NCI-H2029 (cell line): ENCODE results near the gene RUFY2.
"Not testable (repeated sequence)": the region's sequence is repeated elsewhere in the genome, so short reads cannot be mapped to it uniquely, and the experiment has no call there.

Source experiments
- DNase-seq: peaks from one replicate; lab custom pipeline; 2025; lab: John Stamatoyannopoulos, UW

The RUFY2 gene, protein sequence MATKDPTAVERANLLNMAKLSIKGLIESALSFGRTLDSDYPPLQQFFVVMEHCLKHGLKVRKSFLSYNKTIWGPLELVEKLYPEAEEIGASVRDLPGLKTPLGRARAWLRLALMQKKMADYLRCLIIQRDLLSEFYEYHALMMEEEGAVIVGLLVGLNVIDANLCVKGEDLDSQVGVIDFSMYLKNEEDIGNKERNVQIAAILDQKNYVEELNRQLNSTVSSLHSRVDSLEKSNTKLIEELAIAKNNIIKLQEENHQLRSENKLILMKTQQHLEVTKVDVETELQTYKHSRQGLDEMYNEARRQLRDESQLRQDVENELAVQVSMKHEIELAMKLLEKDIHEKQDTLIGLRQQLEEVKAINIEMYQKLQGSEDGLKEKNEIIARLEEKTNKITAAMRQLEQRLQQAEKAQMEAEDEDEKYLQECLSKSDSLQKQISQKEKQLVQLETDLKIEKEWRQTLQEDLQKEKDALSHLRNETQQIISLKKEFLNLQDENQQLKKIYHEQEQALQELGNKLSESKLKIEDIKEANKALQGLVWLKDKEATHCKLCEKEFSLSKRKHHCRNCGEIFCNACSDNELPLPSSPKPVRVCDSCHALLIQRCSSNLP

DNA sequence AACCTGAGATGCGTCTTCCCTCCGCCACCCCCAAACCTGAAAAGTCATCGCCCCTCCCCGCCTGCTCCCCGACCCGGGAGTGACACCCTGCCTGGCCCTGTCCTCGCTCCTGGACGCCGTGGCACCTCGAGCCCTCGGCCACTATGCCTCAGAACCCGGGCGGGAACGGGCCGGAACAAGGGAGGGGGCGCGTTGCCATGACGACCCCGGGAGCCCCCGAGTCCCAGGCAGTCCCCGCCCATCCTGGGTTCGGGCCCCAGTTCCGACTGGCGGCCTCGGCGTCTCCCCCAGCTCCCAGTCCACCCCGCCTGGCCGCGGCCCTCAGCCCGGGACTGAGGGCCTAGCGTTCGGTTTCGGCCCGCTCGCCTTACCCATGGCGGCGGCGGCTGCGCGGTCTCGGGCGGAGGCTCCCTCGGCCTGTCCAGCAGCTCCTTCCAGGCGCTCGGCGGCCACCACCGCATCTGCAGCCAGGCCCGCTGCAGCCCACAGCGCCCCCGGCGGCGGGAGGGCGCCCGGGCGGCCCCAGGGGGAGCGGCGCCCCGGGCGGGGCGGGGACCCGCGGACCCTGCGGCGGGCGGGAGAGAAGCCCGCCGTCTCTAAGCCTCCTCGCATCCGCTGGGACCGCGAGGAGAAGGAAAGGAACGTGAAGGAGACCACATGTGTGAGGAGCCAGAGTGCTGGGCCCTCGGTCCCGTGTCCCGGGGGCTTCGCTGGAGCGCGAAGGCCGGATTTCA lies at the start of gene RUFY2:
TSS of gene RUFY2 (minus strand) at position 463 of the 734 bp plus-strand sequence. CDS start at position 375, 88 bp downstream.
- peak; percentile 21 for DNase-seq

DNA sequence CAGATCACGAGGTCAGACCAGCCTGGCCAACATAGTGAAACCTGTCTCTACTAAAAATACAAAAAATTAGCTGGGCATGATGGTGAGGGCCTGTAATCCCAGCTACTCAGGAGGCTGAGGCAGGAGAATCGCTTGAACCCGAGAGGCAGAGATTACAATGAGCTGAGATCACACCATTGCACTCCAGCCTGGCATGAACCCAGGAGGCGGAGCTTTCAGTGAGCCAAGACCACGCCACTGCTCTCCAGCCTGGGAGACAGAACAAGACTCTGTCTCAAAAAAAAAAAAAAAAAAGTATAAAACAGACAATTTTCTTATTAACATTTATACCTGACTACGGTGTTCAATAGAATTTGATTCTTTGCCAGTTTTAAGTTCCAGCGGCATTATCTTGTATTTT lies 42.6 kb upstream of the RUFY2 start:
- not testable (repeated sequence) for DNase-seq

DNA sequence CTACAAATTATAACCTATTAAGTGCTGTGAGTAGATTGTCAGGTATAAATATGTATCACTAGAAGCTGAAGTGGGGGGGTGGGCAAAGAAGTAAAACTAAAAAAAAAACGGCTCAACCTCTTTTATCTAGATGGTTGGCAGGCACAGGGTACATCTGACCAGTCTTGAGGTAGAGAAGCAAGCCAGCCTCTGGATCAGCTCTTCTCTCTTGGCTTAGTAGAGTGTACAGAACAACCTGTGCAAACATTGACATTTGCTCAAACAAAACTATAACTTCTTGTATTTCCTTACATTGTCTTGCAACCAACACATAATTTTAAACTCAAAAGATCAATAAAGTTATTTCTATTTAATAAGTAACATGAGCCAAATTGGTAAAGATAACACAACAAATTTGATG lies 39.1 kb upstream of the RUFY2 start:
- DNase-seq = no peak

DNA sequence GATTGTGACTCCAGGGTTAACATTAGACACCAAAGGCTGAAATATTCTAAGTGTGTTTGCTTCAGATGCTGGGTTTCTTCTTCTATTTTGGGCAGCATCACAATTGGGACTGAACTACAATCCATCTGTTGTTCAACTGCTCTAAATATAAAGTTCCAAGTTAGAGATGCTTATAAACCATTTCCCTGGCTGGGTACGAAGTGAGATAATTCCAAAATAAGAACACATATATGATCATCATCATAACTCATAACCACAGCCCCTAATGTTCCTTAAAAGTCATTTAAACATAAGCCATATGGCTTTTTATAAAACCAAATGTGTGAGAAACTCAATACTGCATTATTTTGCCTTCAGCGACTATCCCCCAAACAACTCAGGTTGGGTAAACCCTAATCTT lies 35.9 kb upstream of the RUFY2 start:
- no peak for DNase-seq

DNA sequence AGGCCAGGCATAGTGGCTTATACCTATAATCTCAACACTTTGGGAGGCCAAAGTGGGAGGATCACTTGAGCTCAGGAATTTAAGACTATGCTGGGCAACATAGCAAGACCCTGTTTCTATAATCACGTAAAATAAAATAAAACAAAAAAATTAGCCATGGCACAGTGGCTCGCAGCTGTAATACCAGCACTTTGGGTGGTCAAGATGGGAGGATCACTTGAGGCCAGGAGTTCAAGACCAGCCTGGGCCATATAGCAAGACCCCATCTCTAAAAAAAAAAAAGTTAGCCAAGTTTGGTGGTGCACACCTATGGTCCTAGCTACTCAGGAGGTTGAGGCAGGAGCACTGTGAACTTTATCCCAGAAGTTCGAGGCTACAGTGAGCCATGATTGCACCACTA lies 33.8 kb upstream of the RUFY2 start:
- no peak for DNase-seq

DNA sequence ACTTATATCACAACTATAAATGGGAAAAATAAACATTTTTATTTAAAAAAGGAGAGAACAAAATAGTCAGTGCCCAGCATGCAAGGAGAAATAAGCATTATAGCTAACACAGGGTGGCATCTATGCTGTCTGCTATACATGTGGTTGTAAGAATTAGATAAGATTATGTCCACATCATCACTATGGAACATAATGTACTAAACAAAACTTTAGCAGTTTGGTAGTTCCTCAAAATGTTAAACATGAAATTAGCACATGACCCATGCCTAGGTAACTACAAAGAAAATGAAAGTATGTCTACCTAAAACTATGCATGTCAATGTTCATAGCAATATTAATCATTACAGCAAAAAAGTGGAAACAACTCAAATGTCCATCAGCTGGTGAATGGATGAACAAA lies 28.7 kb upstream of the RUFY2 start:
- no peak for DNase-seq

DNA sequence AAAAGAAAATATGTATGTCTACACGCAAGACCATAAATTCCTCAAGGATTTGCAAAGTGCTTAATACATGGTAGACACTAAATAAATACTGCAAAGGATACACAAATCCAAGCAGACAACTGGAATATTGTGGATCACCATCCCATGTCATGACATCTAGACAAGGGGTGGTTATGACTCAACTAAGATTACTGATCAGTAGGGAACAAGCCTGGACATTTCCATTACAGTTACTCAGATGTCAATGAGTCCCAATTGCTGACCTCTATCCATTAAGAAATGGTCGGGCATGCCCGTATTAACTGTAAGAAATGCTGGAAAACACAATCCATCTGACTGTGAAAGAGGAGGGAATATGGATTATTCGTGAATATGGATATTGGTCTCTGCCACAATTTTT lies 27.6 kb upstream of the RUFY2 start:
- no peak for DNase-seq

DNA sequence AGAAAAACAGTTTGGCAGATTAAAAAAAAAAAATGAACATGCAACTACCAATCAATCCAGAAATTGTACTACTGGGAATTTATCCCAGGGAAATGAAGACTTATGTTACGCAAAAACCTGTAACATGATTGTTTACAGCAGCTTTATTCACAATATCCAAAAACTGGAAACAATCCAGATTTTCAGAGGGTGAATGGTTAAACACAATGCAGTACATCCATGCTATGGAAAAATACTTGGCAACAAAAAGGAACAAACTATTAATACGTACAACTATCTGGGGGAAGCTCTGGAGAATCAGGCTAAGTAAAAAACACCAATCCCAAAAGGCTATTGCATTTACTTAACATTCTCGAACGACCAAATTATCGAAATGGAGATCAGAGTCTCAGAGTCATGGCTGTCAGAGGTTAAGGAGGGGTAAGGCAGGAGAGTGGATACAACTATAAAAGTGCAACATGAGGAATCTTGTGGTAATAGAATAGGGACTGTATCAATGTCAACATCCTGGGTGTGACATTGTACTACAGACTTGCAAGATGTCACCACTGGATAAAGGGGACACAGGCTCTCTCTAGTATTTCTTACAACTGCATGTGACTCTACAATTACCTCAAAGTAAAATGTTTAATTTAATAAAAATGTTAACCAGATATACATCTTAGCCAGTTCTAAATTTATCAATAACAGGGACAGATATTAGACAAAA lies 21.5 kb upstream of the RUFY2 start:
- no peak for DNase-seq

DNA sequence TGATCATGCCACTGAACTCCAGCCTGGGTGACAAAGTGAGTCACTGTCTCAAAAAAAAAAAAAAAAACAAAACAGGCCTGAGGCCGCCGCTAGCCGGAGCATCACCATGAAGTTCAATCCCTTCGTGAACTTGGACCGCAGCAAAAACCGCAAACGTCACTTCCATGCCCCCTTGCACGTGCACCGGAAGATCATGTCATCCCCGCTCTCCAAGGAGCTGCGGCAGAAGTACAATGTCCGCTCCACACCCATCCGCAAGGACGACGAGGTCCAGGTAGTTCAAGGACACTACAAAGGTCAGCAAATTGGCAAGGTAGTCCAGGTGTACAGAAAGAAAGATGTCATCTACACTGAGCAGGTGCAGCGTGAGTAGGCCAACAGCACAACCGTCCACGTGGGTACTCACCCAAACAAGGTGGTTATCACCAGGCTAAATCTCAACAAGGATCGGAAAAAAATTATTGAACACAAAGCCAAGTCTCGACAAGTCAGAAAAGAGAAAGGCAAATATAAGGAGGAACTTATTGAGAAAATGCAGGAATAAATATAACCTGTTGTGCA lies 17.5 kb upstream of the RUFY2 start:
- DNase-seq = no peak

DNA sequence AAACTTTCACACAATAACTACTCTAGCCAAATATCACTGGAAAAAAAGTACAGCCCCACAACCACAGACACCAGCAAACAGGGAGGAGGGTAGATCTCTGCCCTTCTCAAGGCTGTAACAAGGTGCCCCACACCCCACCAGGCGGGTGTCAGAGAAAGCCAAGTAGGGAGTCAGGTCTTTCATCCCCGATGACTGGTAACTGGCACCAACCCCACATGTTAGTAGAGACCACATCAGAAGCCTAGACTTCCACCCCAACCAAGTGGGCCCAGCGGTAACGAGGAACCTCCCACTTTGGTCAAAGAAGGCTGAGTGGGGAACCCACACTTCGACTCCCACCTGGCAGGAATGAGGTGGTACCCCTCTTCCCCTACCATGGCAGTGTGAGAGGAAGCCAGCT lies 16.4 kb upstream of the RUFY2 start:
- DNase-seq = no peak

DNA sequence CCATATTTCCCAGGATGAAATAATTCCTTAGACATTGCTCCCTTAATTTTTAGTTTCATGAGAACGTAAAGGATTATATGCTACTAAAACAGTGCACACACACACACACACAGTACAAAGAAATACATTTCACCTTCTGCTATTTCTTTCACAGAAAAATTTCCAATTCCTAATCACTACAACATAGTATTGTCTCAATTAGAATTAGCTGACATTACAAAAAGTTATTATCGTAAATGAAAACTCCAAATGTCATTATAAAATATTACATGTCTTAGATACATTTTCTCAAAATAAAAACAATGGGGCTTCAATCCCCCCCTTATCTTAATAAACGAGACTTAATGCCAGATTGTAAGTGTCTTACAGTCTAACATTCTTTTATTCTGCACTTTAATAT lies 12.3 kb upstream of the RUFY2 start:
- DNase-seq = no peak

DNA sequence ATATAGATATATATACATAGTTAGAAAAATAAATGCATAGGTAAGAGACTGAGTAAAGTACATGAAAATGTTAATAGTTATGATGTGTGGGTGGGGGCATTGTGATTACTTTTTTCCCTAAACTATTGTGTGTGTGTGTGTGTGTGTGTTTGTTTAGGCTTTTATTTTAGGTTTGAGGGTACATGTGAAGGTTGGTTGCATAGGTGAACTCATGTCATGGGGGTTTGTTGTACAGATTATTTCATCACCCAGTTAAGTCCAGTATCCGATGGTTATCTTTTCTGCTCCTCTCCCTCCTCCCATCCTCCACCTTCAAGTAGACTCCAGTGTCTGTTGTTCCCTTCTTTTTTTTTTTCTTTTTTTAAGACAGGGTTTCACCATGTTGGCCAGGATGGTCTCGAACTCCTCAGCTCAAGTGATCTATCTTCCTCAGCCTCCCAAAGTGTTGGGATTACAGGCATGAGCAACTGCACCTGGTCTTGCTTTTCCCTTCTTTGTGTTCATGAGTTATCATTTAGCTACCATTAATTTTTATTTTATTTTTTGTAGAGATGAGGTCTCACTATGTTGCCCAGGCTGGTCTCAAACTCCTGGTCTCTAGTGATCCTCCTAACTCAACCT lies 1.9 kb upstream of the RUFY2 start:
- no peak for DNase-seq

DNA sequence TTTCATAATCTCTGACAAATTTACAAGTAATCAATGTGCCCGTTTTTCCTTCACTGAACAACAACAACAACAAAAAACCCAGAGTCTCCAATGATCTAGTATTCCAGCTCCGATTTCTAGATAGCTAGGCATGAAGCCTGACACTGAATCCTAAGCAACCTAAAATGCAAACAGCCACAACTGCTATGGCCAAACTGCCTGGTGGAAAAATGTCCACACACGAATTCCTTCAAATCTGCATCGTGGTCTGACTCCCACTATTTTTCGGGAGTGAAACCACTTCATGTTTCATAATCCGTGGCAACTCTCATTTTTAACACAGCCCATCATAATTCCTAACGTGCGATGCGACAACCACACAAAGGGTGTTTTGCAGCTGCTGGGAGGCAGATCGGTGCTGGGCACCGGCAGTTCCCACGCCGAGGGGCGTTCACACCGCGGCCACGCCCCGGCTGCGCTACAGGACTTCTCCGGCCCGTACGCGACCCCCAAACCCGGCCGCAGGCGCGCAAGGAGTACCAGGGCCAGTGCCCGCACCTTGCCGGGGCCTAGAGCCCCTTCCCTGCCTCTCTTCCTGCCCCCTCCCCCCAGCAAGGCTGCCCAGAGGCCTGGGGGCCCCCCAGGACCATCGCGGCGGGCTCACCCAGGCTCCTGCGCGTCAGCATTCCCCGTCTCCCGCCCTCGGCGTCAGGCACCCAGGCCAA lies 814 bp downstream of the RUFY2 start:
- DNase-seq = no peak

DNA sequence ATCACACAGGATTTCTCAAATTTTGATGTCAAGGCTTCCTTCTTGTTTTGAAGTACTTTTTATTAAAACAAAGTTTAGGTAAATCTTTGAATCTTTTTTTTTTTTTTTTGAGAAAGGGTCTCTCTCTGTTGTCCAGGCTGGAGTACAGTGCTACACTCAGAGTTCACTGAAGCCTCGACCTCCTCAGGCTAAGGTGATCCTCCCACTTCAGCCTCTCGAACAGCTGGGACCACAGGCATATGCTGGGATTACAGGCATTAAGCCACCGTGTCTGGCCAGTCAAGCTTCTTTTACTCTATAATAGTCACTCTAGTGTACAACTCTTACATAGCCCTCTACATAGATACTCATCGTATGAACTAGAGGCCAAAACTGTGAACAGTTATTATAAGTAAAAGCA lies 3.4 kb downstream of the RUFY2 start:
- DNase-seq = no peak

DNA sequence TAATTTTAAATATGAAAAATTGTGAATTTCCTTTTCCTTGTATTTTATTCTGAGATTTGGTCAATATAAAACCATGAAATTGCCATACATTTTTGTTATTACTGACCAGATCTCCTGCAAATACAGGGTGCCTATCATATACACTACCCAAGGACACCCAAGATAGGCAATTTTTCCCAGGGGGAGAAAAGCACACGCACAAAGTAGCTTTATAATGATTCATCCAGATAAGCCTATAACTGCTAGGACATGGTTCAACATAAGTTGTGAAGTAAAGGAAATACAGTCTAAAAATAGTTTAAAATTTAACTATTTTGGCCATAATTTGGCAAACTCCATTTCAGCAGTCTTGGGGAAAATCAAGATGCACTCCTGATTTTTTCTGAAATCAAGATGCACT lies 4.8 kb downstream of the RUFY2 start:
- no peak for DNase-seq

DNA sequence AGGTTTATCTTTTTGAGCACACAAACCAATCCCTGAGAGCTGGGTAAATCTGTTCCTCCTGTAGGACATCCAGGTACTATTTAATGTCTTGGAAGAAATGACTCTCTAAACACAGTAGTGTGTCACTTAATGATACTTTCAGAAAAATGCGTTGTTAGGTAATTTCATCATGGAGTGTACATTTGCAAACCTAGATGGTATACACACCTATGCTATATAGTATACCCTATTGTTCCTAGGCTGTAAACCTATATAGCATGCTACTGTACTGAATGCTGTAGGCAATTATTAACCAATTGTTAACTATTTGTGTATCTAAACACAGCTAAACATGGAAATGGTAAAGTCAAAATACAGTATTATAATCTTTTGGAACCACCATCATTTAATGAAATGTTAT lies 10.1 kb downstream of the RUFY2 start:
- no peak for DNase-seq

DNA sequence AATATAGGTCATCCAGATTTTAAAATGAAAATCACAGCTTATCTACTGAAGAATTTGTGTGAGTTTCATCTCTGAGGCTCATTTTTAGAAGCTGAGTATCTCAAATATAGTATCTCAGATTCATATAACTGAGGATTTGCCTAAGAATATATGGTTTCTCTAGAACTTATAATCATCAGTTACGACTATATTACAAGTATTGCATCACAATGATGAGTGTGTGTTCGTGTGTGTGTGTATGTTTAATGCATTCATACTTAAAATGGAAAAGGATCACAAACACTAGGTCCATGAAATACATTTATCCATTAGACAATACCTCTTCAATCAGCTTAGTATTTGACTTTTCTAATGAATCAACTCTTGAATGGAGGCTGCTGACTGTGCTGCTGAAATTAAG lies 21.3 kb downstream of the RUFY2 start:
- no peak for DNase-seq

DNA sequence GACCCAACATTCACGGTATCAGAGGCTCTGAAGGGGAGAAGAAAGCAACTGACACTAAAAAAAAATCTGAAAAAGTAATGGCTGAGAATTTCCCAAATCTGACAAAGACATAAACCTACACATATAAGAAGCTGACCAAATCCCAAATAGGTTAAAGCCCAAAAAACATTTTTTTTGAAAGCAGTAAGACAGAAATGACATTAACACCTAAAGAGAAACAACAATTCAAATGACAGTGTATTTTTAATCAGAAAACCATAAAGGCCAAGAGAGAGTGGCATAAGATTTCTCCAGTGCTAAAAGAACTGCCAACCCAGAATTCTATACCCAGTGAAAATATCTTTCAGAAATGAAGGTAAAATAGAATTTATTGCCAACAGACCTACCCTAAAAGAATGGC lies 35.5 kb downstream of the RUFY2 start:
- DNase-seq = no peak

DNA sequence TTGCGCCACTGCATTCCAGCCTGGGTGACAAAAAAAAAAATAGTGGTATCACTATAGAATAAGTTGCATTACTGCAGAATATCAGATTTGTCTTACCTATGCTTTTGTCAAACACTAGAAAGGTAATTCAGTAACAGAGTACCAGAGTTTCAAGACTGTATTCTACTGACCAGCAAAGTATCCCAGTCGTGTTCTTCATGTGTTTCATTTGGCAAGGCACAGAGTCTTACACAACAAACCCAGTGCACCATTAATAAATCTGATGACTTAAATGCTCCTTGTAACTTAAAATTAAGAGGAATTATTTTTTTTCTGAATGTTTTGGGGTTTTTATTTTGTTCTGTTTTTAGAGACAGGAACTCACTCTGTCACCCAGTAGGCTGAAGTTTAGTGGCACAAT lies 40.0 kb downstream of the RUFY2 start:
- no peak for DNase-seq

DNA sequence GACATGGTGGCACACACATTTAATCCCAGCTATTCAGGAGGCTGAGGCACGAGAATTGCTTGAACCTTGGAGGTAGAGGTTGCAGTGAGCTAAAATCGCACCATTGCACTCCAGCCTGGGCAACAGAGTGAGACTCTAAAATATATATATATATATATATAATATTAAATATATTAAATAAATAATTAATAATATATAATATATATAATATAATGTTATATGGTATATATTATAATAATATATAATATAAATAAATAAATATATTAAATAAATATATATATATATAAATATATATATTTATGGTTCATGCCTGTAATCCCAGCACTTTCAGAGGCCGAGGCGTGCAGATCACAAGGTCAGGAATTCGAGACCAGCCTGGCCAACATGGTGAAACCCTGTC lies 40.5 kb downstream of the RUFY2 start:
- DNase-seq = no peak

DNA sequence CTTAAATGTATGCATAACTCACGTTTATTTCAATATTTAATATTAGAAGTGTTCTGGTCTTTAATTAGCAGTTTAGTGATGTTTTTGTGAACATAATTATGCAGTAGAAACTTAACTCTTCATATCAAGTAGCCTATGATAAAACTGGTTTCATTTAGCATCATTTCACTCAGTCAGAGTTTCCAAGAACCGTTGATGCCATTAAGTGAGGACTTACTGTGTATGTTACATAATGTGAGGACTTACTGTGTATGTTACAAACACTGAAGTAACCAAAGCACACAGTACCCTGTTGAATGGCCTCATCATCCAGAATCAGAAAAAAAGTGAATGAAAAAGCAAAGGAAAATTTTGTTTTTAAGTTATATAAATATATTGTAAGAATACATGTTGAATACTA lies 41.5 kb downstream of the RUFY2 start:
- DNase-seq = no peak
